Stimulated activated effector memory CD8-positive, alpha-beta T cell treated with anti-CD3 and anti-CD28 coated beads, Interleukin-12 subunit alpha, Interleukin-12 subunit beta, amount 100 ng/mL, for 72 hours (primary cell): ENCODE results near the gene USP22.

Source experiments
- ATAC-seq: fragments of 150-1000 bp; cut with Tn5 transposase; 2 replicates; pipeline ENCODE4 v1.10.0; 2021
- DNase-seq, 2 donors: peaks; one replicate each; pipeline ENCODE4 v3.0.0; 2021 to 2022; ENCODE audit warnings: low spot score in 2 of 2
- H3K27ac Mint-ChIP-seq: one replicate; pipeline ENCODE4 v1.8.0; 2022; ENCODE audit warnings: mild to moderate bottlenecking, mixed read lengths
- H3K36me3 Mint-ChIP-seq: one replicate; pipeline ENCODE4 v1.8.0; 2022; ENCODE audit warnings: mild to moderate bottlenecking, mixed read lengths
- H3K4me1 Mint-ChIP-seq: one replicate; pipeline ENCODE4 v1.8.0; 2022; ENCODE audit warnings: mixed read lengths
- H3K4me3 Mint-ChIP-seq: one replicate; pipeline ENCODE4 v1.8.0; 2022; ENCODE audit warnings: mild to moderate bottlenecking, mixed read lengths
- H3K9me3 Mint-ChIP-seq: one replicate; pipeline ENCODE4 v1.8.0; 2022; ENCODE audit warnings: mixed read lengths

The USP22 gene

DNA sequence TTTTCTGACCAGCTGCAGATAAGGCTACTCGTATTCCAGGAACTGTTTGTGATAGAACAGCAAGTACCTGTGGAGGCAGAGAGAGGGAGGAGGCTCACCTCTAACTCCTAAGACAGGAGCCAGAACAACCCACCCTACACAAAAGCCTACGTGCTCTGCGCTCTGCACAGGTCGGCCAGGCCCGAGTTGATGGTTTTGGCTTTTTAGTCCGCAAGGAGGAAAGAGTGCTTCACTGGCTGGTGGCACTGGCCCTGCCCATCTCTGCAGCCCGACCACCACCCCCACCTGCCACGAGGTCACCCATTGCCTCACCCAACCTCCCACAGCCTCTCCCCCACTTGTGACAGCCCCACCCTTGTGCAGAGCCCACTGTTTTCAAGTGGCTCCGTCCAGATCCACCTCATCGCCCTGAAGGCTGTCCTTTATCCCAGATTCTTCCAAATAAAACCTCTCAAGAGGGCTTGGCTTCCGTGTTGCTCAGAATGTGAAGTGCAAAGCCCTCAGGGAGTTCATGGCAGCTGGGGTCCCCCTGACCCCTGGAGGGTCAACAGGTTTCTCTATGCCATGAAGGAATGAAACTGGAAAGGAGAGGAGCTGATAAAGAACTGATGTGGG is 39.7 kb downstream of the USP22 start:
- DNase-seq (no peak), ATAC-seq (no peak)
- Mint-ChIP-seq H3K4me1 (peaks cover 21% of the 10 kb centered on the region), H3K36me3 (peaks cover 94% of the 10 kb centered on the region), H3K4me3 (no peak overlapping the region), H3K27ac (peak overlapping the region; percentile 50), H3K9me3 (no peaks in the 10 kb centered on the region)

DNA sequence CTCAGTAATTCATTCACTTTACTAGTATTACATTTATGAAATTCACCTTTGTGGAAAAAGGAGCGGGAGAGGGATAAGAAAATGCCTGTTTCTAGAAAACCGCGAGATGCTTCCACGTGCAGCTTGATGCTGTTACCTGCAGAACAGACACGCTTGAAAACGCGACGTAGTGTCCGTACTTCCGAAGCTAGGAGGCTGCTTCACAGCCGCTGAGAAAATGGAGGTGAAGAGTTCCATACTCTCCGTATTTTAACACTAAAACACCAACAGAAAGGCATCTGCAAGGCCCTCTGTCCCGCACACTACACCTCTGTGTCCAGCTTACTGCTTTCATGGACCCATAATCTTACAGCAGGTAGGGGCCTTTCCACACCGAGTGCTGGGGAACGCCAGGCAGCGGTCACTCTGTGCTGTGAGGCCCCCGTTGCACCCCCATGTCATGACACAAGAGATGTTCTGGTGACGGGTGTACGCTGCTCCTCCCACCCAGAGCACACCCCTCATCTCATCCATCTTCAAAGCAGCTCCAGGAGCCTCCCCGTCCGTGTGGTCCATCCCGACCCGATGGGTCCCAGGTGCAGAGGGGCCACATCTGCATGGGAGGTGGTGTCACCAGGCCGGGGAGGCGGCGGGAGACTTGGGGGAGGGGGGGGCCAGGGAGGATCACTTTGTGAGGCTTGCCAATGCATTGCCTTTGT is 40.4 kb downstream of the USP22 start:
- H3K4me1 Mint-ChIP-seq, result peaks cover 21% of the 10 kb centered on the region
- H3K36me3 Mint-ChIP-seq, result peaks cover 88% of the 10 kb centered on the region
- no peak overlapping the region for H3K4me3 Mint-ChIP-seq
- DNase-seq (no peak), ATAC-seq (no peak)
- H3K27ac Mint-ChIP-seq, result no peak overlapping the region
- no peaks in the 10 kb centered on the region for H3K9me3 Mint-ChIP-seq

DNA sequence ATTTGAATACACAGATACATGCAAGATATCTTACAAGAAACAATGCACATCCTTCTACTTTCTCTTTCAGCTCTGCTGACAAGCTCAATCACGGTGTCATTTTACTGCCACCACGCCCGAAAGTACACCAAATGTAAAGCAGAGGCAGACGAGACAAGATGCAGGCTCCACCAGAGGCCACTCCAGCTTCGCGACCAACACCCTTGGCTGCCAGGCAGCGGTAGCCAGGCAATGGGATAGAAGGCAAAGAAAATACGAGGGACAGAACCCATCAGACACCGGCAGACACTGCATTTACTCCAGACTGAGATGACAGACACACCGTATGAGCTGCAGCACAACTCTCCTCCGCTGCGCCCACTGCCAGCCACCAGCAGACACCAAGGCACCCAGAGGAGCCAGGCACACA is 41.0 kb downstream of the USP22 start:
- peaks cover 81% of the 10 kb centered on the region for H3K36me3 Mint-ChIP-seq
- no peak overlapping the region for H3K27ac Mint-ChIP-seq
- H3K4me3 Mint-ChIP-seq, result no peak overlapping the region
- no peak for ATAC-seq
- H3K9me3 Mint-ChIP-seq, result no peaks in the 10 kb centered on the region
- no peak for DNase-seq
- H3K4me1 Mint-ChIP-seq, result peaks cover 21% of the 10 kb centered on the region

DNA sequence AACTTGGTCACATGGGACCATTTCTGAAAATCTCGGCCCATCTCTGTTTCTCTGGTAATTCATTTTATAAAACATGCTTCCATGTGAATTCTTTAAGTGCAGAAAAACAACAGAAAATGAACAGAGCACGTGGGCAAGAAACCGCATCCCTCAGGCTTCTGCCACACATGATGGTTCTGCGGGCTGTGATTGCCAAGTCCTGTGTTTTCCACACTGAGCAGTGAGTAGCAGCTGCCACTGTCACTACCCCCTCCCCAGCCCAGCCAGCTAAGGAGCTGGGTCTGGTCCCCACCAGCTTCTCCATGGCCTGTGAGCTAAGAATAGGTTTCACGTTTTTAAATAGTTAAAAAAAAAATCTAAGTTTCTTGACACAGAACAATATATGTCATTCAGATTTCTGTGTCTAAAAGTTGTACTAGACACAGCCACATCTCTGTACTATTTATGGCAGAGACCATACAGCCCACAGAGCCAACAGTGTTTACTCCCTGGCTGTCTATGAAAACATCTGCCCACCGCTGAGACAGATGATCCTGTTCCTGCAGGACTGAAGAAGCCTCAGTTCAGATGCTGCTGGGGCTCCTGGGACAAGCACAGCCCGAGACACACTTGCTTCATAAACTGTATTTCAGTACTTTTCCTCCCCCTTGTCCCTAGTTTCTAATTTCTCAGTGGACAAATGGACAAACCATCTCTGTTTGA is 41.5 kb downstream of the USP22 start:
- Mint-ChIP-seq H3K9me3 (no peaks in the 10 kb centered on the region), H3K27ac (no peak overlapping the region), H3K4me1 (peaks cover 21% of the 10 kb centered on the region), H3K36me3 (peaks cover 76% of the 10 kb centered on the region), H3K4me3 (no peak overlapping the region)
- no peak for ATAC-seq
- DNase-seq, result no peak

DNA sequence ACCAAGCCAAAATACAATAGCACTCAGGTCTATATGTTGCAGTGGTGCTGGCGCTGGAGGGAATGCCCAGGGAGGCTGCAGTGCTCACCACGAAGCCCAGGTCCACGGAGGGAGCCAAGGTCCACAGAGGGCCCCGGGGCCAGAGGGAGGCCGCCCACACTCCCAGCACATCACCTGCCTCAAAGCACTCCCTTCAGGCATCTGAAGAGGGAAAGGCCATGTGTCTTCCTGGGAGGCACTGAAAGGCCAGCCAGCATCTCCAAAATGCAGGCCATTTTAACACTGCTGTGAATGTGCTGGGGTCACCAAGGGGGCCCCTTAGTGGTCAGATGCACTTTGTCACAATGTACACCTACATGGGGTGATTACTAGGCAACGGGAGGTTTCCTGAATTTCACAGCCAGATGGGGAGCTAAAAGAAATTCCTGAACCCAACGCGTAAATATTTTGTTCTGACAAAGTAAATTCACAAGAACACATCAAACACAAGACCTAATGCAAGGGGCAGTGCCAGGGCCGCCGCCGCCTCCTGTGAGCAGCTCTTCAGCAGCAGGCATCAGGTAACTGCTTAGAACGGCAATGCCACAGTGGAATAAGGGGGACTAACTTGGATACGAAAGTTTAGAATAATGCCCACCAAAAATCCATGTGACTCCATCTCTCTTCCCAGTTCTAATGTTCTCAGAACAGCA is 42.8 kb downstream of the USP22 start:
- Mint-ChIP-seq H3K36me3 (peaks cover 63% of the 10 kb centered on the region), H3K27ac (peak overlapping the region; percentile 79), H3K4me3 (no peak overlapping the region), H3K4me1 (peaks cover 21% of the 10 kb centered on the region), H3K9me3 (no peaks in the 10 kb centered on the region)
- no peak for ATAC-seq
- no peak for DNase-seq

DNA sequence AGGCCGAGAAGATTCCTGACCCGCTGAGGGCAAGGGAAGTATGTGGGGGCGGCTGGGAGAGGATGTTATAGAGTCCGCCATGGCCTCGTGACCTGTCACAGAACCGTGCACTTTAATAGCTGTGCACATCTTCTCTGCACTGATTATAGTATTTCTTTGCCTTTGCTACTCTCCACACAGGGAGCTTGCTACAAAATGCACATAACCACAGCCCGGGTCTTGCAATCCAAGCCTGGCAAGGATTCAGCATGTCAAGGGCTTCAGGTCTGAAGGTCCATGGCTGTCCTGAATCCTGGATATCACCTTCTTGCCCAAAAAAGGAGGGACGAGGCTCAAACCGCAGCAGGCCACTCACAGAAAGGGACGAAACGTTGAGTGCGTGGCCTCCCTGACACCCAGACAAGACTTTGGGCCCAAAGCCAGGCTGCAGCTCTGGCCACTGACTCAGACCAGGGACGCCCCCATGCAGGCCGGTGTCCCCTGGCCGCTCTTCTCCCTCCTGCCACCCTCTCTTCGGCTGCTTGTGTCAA is 43.7 kb downstream of the USP22 start:
- Mint-ChIP-seq H3K4me3 (no peak overlapping the region), H3K9me3 (no peaks in the 10 kb centered on the region), H3K27ac (peak overlapping the region; percentile 79), H3K4me1 (peaks cover 21% of the 10 kb centered on the region), H3K36me3 (peaks cover 54% of the 10 kb centered on the region)
- DNase-seq (no peak), ATAC-seq (no peak)

DNA sequence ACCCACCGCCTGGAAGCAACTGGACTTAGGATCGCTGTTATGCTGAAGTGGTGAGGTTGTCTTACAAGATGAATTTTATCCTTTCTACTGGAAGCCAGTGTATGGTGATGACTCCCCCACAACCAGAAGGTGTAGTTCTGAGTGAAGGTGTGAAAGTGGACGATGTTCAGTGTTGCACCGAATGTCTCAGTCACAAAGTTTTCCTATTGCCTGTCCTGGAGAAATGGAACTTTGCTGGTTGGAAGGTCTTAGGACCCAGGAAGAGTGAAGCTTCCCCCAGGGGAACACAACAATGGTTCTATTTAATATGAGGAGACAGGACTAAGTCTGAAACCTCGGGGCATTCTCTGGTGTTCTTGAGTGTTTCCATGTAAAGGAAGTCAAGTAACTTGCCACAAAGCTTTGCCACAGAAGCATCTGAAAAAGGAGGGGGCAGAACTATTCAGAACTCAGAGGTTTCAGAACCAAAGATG is 44.2 kb downstream of the USP22 start:
- peaks cover 49% of the 10 kb centered on the region for H3K36me3 Mint-ChIP-seq

DNA sequence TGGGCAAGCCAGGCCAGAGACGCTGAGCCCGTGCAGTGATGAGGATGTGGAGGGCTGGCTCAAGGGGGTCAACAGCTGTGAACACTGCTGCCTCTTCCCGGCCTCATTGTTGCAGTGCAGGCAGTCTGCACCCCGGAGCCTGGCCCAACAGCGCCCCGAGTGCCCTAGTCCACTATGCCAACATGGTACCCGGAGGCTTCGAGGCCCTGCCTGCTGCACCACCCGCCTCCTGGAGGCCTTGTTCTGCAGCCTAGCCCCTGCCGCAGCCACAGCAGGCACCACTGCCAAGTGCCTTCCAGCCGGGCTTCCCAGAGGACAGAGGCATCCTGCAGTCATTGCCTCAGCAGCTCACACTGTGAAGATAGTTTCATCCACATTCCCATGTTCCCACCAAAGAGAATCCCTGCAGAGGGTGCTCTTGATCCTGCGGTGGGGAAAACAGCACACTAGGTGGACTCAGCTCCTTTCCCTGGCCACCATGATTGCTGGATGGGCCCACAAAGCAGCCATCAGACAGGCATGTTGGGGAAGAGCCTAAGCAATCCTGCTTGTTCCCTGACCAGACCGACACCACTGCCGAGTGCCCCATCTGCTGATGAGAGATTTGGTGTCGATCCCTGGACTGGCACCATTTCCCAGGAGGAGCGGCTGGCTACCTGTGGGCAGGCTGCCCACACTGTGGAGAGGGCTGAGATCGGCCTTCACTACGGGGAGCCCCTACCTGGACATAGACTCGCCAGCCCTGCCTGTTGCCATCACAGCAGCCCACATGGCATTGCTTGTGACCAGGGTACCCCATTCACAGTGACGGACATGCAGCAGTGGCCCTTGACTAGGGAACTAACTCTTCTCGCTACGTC is 44.9 kb downstream of the USP22 start:
- Mint-ChIP-seq H3K4me1 (peaks cover 21% of the 10 kb centered on the region), H3K4me3 (no peak overlapping the region), H3K9me3 (no peaks in the 10 kb centered on the region), H3K27ac (peak overlapping the region; percentile 79), H3K36me3 (peaks cover 43% of the 10 kb centered on the region)
- no peak for ATAC-seq
- no peak for DNase-seq

More for the DNA sequence above, 44.2 kb downstream of the USP22 start:
- H3K9me3 Mint-ChIP-seq, result no peaks in the 10 kb centered on the region
- ATAC-seq (no peak), DNase-seq (no peak)
- H3K4me3 Mint-ChIP-seq, result no peak overlapping the region
- H3K27ac Mint-ChIP-seq, result peak overlapping the region; percentile 79
- peaks cover 21% of the 10 kb centered on the region for H3K4me1 Mint-ChIP-seq

DNA sequence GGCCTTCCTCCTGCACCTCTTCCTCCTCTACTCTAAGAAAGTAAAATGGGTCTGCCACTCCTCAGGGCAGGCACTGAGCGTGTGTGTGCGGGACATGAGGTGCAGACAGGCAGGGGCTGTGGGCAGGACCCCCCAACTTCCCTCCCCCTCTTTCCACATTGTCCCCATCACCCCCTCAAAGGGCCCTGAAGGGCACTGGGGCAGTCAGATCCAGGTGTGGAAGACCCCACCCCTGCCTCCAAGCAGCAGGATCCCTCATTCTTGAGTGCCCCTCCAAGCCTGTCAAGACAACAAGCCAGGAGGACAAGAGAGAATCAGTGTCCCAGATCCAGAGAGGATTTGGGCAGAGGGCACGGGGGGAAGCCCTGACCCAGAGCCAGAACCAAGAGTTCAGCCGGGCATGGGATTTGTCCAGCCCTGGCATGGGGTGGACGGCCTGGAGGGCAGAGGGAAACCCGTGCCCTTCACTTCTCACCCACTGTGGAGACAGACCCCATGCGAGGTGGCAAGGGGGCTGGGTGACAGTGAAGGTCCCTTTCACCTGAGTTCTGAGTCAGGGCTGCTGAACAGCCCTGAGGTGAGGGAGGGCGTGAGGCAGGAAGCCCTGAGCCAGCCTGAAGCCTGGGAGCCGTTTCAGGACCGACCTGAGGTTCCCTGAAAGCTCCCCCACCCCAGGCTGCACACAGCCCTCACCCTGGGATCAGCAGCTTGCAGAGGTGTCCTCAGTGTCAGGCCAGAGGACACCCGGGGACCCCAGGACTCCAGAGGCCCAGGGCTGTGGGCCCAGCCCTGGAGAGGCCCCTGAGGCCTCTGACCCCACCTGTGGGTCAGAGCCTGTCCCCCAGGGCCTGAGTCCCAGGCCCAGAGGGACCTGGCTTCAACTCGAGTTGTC is 45.8 kb downstream of the USP22 start:
- Mint-ChIP-seq H3K36me3 (peaks cover 33% of the 10 kb centered on the region), H3K4me3 (no peak overlapping the region), H3K9me3 (no peaks in the 10 kb centered on the region), H3K27ac (peak overlapping the region; percentile 70), H3K4me1 (peaks cover 20% of the 10 kb centered on the region)
- ATAC-seq (no peak), DNase-seq (no peak)

DNA sequence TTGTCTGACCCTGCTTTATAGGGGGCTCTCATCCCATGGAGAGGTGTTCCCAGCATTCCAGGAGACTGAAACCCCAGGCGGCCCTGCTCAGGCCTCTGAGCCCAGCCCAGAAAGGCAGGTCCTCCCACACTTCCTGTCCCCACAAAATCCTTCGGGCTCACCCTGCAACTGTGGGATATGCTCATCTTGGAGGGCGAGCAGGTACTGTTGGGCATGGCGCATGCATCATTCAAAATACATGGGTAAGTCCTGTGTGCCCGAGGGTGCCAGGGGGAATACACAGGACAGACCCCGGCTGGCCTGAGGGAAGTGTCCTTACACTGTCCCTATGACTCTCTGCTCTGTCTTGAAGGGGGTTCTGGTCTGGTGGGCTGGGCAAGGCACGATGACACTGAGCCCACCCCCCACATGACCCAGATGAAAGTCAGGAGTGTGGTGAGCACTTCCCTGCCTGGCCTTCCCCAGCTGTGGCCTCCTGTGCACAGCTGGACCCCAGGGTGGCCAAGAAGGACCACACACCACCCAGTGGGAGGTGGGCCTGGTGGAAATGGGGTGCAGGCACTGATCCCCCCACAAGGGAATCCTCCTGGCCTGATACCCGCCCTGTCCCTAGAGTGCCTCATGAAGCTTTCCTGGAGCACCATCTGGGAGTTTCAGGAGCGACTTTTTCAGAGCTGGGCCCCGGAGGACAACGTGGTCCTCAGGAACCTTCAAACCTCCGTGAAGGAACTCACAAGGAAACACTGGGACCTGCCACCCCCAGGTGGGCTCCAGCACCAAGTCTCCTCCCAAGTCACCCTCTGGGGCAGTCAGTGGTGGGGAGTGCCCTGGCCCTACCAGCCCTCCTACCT is 46.7 kb downstream of the USP22 start:
- Mint-ChIP-seq H3K9me3 (no peaks in the 10 kb centered on the region), H3K4me3 (no peak overlapping the region), H3K36me3 (peaks cover 24% of the 10 kb centered on the region), H3K27ac (peak overlapping the region; percentile 70), H3K4me1 (peaks cover 16% of the 10 kb centered on the region)
- DNase-seq (no peak), ATAC-seq (no peak)

DNA sequence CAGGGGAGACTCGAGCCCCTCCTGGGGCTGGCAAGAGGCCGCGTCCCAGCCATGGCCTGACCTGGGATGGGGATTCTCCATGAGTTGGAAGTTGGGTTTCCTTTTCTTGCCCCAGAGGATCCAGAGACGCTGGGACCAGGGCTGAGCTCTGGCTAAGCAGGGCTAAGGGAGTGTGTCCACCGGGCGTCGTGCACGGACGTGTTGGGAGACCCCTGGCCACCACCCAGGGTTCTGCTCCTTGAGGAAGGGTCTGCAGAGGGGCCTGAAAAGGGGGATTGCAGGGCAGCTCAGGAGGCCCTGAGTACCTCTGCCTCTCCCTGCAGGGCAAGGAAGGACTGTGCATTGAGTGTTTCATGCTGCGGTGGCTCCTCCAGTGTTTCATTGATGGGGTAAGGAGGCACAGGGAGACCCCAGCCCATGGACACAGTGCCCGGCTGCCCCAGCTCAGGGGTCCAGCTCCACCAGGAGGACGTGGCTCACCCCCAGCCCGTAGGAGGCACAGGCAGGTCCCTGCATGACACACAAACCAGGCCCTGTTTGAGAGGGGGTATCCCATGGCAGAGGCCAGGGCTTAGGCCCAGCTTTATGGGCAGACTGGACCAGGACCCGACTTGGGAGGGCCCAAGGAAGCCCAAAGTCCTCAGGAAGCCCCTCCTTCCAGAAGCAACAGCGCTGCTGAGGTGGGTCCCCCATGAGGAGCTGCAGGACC is 47.5 kb downstream of the USP22 start:
- ATAC-seq, result no peak
- Mint-ChIP-seq H3K4me1 (peaks cover 16% of the 10 kb centered on the region), H3K36me3 (peaks cover 16% of the 10 kb centered on the region)

DNA sequence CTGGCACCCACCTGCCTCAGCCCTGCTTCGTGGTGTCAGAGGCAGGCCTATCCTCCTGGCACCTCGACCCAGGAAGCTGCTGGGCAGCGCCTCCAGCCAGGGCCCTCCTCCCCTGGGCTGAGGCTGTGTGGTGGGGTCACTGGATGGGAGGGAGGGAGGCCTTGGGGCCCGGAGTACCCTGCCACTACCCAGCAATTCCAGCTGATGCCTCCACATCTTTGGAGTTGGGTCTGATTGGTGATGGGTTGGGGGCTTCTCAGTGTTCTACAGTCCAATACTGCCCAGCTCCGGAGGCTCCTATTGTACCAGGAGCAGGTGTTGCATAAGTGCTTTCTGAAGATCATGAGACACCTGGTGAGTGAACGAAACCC is 48.0 kb downstream of the USP22 start:
- no peak for DNase-seq
- no peaks in the 10 kb centered on the region for H3K9me3 Mint-ChIP-seq
- H3K4me3 Mint-ChIP-seq, result no peak overlapping the region
- ATAC-seq, result no peak
- peaks cover 16% of the 10 kb centered on the region for H3K4me1 Mint-ChIP-seq
- H3K27ac Mint-ChIP-seq, result no peak overlapping the region
- peaks cover 11% of the 10 kb centered on the region for H3K36me3 Mint-ChIP-seq

More for the DNA sequence above, 47.5 kb downstream of the USP22 start:
- Mint-ChIP-seq H3K9me3 (no peaks in the 10 kb centered on the region), H3K27ac (no peak overlapping the region), H3K4me3 (no peak overlapping the region)
- DNase-seq, result no peak
